ENCODE data around the gene ZFYVE27. TPM values are rescaled to one million over a fixed set of nuclear protein-coding genes. Genes with fewer than 3 reads are reported as not detected.

ZFYVE27 gene
- total and polyA plus RNA-seq, 10 of the 15 experiments (the other 5 are each of a cell fraction or from before 2014, with no cell fraction given) = 1.1 to 28.9 (median 21.4) TPM

DNA sequence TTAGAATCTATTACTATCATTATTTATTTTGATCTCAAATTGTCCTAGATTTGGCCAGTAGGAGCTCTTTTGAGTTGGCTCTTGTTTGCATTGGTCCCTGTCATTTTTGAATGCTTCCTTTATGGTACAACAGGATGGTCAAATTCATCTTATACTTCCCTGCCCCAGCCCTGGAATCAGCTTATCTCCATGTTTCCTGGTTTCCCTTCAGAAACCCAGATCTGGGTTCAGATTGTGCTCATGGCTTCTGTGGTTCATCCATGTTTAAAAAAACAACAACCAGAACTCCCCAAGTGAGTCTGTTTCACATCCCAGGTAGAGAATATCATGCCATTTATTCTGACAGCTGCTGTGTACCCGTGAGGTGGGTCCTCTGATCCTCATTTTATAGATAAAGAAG is 10.6 kb downstream of the ZFYVE27 start (continued):
- TF ChIP-seq JUNB (IDR thresholded peaks at IDR 0.05) (no peak), SIX5 (IDR thresholded peaks at IDR 0.05; ENCODE audit: low read depth, low read length, severe bottlenecking) (no peak), CTCF (IDR thresholded peaks at IDR 0.05 in 2 of 3, conservative IDR thresholded peaks at IDR 0.05 in 1 of 3; ENCODE audit: control insufficient read depth in 2 of 3, extremely low read depth in 1 of 3, insufficient read depth in 1 of 3, low read depth in 3 of 3, low read length in 3 of 3) (no peak)
- TF ChIP-seq, protein P1, sequence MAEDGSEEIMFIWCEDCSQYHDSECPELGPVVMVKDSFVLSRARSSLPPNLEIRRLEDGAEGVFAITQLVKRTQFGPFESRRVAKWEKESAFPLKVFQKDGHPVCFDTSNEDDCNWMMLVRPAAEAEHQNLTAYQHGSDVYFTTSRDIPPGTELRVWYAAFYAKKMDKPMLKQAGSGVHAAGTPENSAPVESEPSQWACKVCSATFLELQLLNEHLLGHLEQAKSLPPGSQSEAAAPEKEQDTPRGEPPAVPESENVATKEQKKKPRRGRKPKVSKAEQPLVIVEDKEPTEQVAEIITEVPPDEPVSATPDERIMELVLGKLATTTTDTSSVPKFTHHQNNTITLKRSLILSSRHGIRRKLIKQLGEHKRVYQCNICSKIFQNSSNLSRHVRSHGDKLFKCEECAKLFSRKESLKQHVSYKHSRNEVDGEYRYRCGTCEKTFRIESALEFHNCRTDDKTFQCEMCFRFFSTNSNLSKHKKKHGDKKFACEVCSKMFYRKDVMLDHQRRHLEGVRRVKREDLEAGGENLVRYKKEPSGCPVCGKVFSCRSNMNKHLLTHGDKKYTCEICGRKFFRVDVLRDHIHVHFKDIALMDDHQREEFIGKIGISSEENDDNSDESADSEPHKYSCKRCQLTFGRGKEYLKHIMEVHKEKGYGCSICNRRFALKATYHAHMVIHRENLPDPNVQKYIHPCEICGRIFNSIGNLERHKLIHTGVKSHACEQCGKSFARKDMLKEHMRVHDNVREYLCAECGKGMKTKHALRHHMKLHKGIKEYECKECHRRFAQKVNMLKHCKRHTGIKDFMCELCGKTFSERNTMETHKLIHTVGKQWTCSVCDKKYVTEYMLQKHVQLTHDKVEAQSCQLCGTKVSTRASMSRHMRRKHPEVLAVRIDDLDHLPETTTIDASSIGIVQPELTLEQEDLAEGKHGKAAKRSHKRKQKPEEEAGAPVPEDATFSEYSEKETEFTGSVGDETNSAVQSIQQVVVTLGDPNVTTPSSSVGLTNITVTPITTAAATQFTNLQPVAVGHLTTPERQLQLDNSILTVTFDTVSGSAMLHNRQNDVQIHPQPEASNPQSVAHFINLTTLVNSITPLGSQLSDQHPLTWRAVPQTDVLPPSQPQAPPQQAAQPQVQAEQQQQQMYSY (CRISPR knock-in tag; IDR thresholded peaks at IDR 0.05) = no peak

- in situ Hi-C loops (cut with MboI) (no loop called here), intact Hi-C loops (cut with micrococcal nuclease; ENCODE audit: unreplicated experiment) (no loop called here)
- SMC1A ChIA-PET (ENCODE audit: uncharacterized antibody, unreplicated experiment) = no interaction called here
- 98% methylated on average over 10 of the region's 10 CpGs for WGBS (ENCODE audit: insufficient coverage, insufficient replicate concordance, low lambda C conversion rate, missing lambda C conversion rate)
- FAIRE-seq (no peak), DNase-seq (ENCODE audit: low read depth, low spot score) (no peak), ATAC-seq (no peak)
- Histone ChIP-seq H3K4me3 (no peak overlapping the region), H3K4me2 (ENCODE audit: control insufficient read depth, insufficient read depth) (no peak overlapping the region), H3K79me2 (ENCODE audit: control insufficient read depth, insufficient read depth, low read length) (no peaks in the 10 kb centered on the region), H3K27me3 (replicated peaks in 1 of 2; ENCODE audit: control insufficient read depth in 2 of 2, insufficient read depth in 2 of 2, low read length in 1 of 2) (no peaks in the 10 kb centered on the region), H3K36me3 (ENCODE audit: control insufficient read depth in 2 of 2, insufficient read depth in 2 of 2, low read length in 1 of 2) (peaks cover 27 to 28% of the 10 kb centered on the region in 2 experiments), H3K9ac (ENCODE audit: control insufficient read depth, insufficient read depth, low read length) (no peak overlapping the region), H3K4me1 (ENCODE audit: control insufficient read depth, insufficient read depth, low read length) (no peaks in the 10 kb centered on the region), H3K27ac (ENCODE audit: control insufficient read depth, insufficient read depth) (no peak overlapping the region), H4K20me1 (ENCODE audit: control insufficient read depth, insufficient read depth) (no peaks in the 10 kb centered on the region), H2AFZ (ENCODE audit: control insufficient read depth, low read depth, low read length) (no peak overlapping the region), H3K9me3 (replicated peaks; ENCODE audit: control insufficient read depth, insufficient read depth, low read length) (no peaks in the 10 kb centered on the region)
- CTCF ChIA-PET = interaction anchor here (0.9 to 2.6 kb wide), 5 partner anchors 9 to 167 kb away, joined by 3 to 9 read pairs (median 5); partner anchors contain the start of gene ZFYVE27
- POLR2A ChIA-PET = interaction anchor here (0.5 kb wide), 1 partner anchor 75 kb away, joined by 3 read pairs; no protein-coding TSS in a partner anchor
- no TSS peak for BruUV-seq (replicated peaks)
- RAD21 ChIA-PET (ENCODE audit: unreplicated experiment) = no interaction called here
- TF ChIP-seq PBX3 (IDR thresholded peaks at IDR 0.05; ENCODE audit: insufficient replicate concordance, low read depth, low read length) (no peak), MXI1 (IDR thresholded peaks at IDR 0.05; ENCODE audit: low read depth, low read length) (no peak), HCFC1 (IDR thresholded peaks at IDR 0.05; ENCODE audit: low read length) (no peak), TARDBP (IDR thresholded peaks at IDR 0.05; ENCODE audit: borderline replicate concordance) (no peak), ZNF622 (IDR thresholded peaks at IDR 0.05) (no peak), ZBTB40 (IDR thresholded peaks at IDR 0.05; ENCODE audit: borderline replicate concordance) (no peak)
Observed at GRCh38 chr10:97748116-97748515, 11.2 kb downstream of the ZFYVE27 start.
